ENCODE measurements around the gene CNNM1.

CNNM1 gene

GRCh38 chr10:99421233-99421739, 92.1 kb downstream of the CNNM1 start:
- no peak for DNase-seq (ENCODE audit: low spot score)

GRCh38 chr10:99422529-99423096, 93.5 kb downstream of the CNNM1 start:
- no peak for DNase-seq (ENCODE audit: low spot score)

GRCh38 chr10:99424656-99425055, 95.5 kb downstream of the CNNM1 start:
- DNase-seq (ENCODE audit: low spot score) = no peak

GRCh38 chr10:99425204-99425603, 96.0 kb downstream of the CNNM1 start:
- no peak for DNase-seq (ENCODE audit: low spot score)

GRCh38 chr10:99426689-99427088, 97.5 kb downstream of the CNNM1 start:
- DNase-seq (ENCODE audit: low spot score) = no peak

- no peak for DNase-seq (ENCODE audit: low spot score)
These were observed 98.5 kb downstream of the CNNM1 start for GRCh38 chr10:99427566-99428190.

- no peak for DNase-seq (ENCODE audit: low spot score)
These were observed 100.5 kb downstream of the CNNM1 start for GRCh38 chr10:99429517-99430095.

GRCh38 chr10:99430116-99430450, 100.9 kb downstream of the CNNM1 start:
- DNase-seq (ENCODE audit: low spot score) = no peak

GRCh38 chr10:99430451-99431189, 101.5 kb downstream of the CNNM1 start, which contains the start of gene GOT1:
GOT1 (minus strand) TSS chr10:99430624; CDS start chr10:99430565, 59 bp downstream.
- DNase-seq (ENCODE audit: low spot score) = peak; percentile 96

GRCh38 chr10:99431190-99431760, 102.1 kb downstream of the CNNM1 start:
- DNase-seq (ENCODE audit: low spot score) = no peak

- DNase-seq (ENCODE audit: low spot score) = no peak
These were observed 102.9 kb downstream of the CNNM1 start for GRCh38 chr10:99432047-99432446.

GRCh38 chr10:99432881-99433280, 103.7 kb downstream of the CNNM1 start:
- no peak for DNase-seq (ENCODE audit: low spot score)

GRCh38 chr10:99433378-99434020, 104.3 kb downstream of the CNNM1 start:
- DNase-seq (ENCODE audit: low spot score) = no peak

GRCh38 chr10:99435986-99436638, 107.0 kb downstream of the CNNM1 start:
- no peak for DNase-seq (ENCODE audit: low spot score)

- no peak for DNase-seq (ENCODE audit: low spot score)
These were observed 109.7 kb downstream of the CNNM1 start for GRCh38 chr10:99438890-99439289.

GRCh38 chr10:99442394-99442793, 113.2 kb downstream of the CNNM1 start:
- DNase-seq (ENCODE audit: low spot score) = no peak

GRCh38 chr10:99443500-99443899, 114.3 kb downstream of the CNNM1 start:
- no peak for DNase-seq (ENCODE audit: low spot score)

All from ecto neural progenitor cell (in vitro differentiated cells).